Measurements from ENCODE around the gene SYNGR2. TPM values are rescaled to one million over a fixed set of nuclear protein-coding genes. Genes with fewer than 3 reads are reported as not detected.

SYNGR2 gene
- total RNA-seq, 1 donor from 2014 or later = 85.7 TPM

GRCh38 chr17:78141437-78142118 is 26.8 kb upstream of the SYNGR2 start:
- DNase-seq (ENCODE audit: low read depth) = no peak
- H3K4me3 ChIP-seq (ENCODE audit: low read depth, low read length) = no peak overlapping the region
- no peaks in the 10 kb centered on the region for H3K36me3 ChIP-seq (ENCODE audit: control insufficient read depth, insufficient read depth, low read length)
- TF ChIP-seq CTCF (IDR thresholded peaks at IDR 0.05; ENCODE audit: insufficient read depth, low read length, poor library complexity, severe bottlenecking) = no peak
- H3K27me3 ChIP-seq (ENCODE audit: control insufficient read depth, insufficient read depth, low read length) = no peaks in the 10 kb centered on the region

- H3K4me3 ChIP-seq (ENCODE audit: low read depth, low read length) = no peak overlapping the region
- peak; percentile 93 for DNase-seq (ENCODE audit: low read depth)
- no peak for TF ChIP-seq CTCF (IDR thresholded peaks at IDR 0.05; ENCODE audit: insufficient read depth, low read length, poor library complexity, severe bottlenecking)
- H3K27me3 ChIP-seq (ENCODE audit: control insufficient read depth, insufficient read depth, low read length) = no peaks in the 10 kb centered on the region
- no peaks in the 10 kb centered on the region for H3K36me3 ChIP-seq (ENCODE audit: control insufficient read depth, insufficient read depth, low read length)
Observed at GRCh38 chr17:78142119-78142861, 26.1 kb upstream of the SYNGR2 start.

- H3K36me3 ChIP-seq (ENCODE audit: control insufficient read depth, insufficient read depth, low read length) = no peaks in the 10 kb centered on the region
- H3K27me3 ChIP-seq (ENCODE audit: control insufficient read depth, insufficient read depth, low read length) = no peaks in the 10 kb centered on the region
- TF ChIP-seq CTCF (IDR thresholded peaks at IDR 0.05; ENCODE audit: insufficient read depth, low read length, poor library complexity, severe bottlenecking) = no peak
- no peak for DNase-seq (ENCODE audit: low read depth)
- no peak overlapping the region for H3K4me3 ChIP-seq (ENCODE audit: low read depth, low read length)
Observed at GRCh38 chr17:78143214-78144146, 24.9 kb upstream of the SYNGR2 start.

GRCh38 chr17:78144147-78144719 is 24.1 kb upstream of the SYNGR2 start:
- no peak for DNase-seq (ENCODE audit: low read depth)

More at GRCh38 chr17:78144147-78144719, 24.1 kb upstream of the SYNGR2 start:
- Histone ChIP-seq H3K27me3 (ENCODE audit: control insufficient read depth, insufficient read depth, low read length) (no peaks in the 10 kb centered on the region), H3K36me3 (ENCODE audit: control insufficient read depth, insufficient read depth, low read length) (no peaks in the 10 kb centered on the region), H3K4me3 (ENCODE audit: low read depth, low read length) (no peak overlapping the region)
- TF ChIP-seq CTCF (IDR thresholded peaks at IDR 0.05; ENCODE audit: insufficient read depth, low read length, poor library complexity, severe bottlenecking) = no peak
